Testis (tissue), 3 donors: ENCODE data around the gene BLMH. TPM values are rescaled to one million over a fixed set of nuclear protein-coding genes. Genes with fewer than 3 reads are reported as not detected.
A peak's percentile ranks its signal among the peaks of the same experiment; 100 is the strongest.

Experiments used
- DNase-seq: peaks from one replicate; pipeline ENCODE4 v3.0.0-alpha.2; 2019
- H3K27ac ChIP-seq, 2 donors: fragments of 200-600 bp; sonication (generic); one replicate each; pipeline ENCODE4 v1.5.1; 2019
- H3K27me3 ChIP-seq: fragments of 200-600 bp; sonication (generic); one replicate; pipeline ENCODE4 v1.5.1; 2019
- H3K36me3 ChIP-seq: fragments of 200-600 bp; sonication (generic); one replicate; pipeline ENCODE4 v1.5.1; 2017; ENCODE audit warnings: low read depth; ENCODE audit errors: missing control alignments
- H3K4me1 ChIP-seq: fragments of 200-600 bp; sonication (generic); one replicate; pipeline ENCODE4 v1.5.1; 2019
- H3K4me3 ChIP-seq, 2 donors: fragments of 200-600 bp; sonication (generic); one replicate each; pipeline ENCODE4 v1.5.1; 2017 to 2019
- H3K9me3 ChIP-seq: fragments of 200-600 bp; sonication (generic); one replicate; pipeline ENCODE4 v1.5.1; 2017
- POLR2A ChIP-seq: fragments of 450-650 bp; IDR thresholded peaks from one replicate; pipeline ENCODE4 v1.6.1; 2017; ENCODE audit warnings: antibody characterized with exemption, mild to moderate bottlenecking, moderate library complexity
- WGBS, 2 donors: methylation state at CpG; one replicate each; pipeline ENCODE4 v1.1.5; 2018; 5-methylcytosine and 5-hydroxymethylcytosine counted together
- intact Hi-C: fragments of 100-400 bp; cut with DNase I; formaldehyde crosslinking; loops from one replicate; pipeline ENCODE4 v1.15.1; 2023; ENCODE audit warnings: low total_unique reads
- polyA plus RNA-seq: library from polyadenylated mRNA; stranded (reverse); fragments of 350-450 nt; fragmentation: Illumina TruSeq; extraction: RNeasy Lipid Tissue Mini Kit (QIAGEN cat#74804); gene quantifications from one replicate; pipeline ENCODE4 v1.2.3, GENCODE V29; 2014; ENCODE audit warnings: low read depth, low replicate concordance; ENCODE audit not compliant: insufficient read depth
- total RNA-seq, 2 donors: library from RNA; depleted of rRNA; stranded (reverse); fragments of >200 nt; gene quantifications; one replicate each; pipeline ENCODE4 v1.2.3, GENCODE V29; 2016
- TF ChIP-seq, protein P1 (sequence below), 3 experiments: fragments of 450-650 bp in 2 of 3; fragments of 200-600 bp in 1 of 3; sonication (generic) in 1 of 3; IDR thresholded peaks; one replicate each; pipeline ENCODE4 v1.5.1; 2016 to 2019; ENCODE audit warnings: antibody characterized with exemption in 3 of 3, mild to moderate bottlenecking in 2 of 3, moderate library complexity in 1 of 3

BLMH gene
- total and polyA plus RNA-seq, 3 donors from 2014 or later = 36.4 to 54.9 (median 46.9) TPM

DNA sequence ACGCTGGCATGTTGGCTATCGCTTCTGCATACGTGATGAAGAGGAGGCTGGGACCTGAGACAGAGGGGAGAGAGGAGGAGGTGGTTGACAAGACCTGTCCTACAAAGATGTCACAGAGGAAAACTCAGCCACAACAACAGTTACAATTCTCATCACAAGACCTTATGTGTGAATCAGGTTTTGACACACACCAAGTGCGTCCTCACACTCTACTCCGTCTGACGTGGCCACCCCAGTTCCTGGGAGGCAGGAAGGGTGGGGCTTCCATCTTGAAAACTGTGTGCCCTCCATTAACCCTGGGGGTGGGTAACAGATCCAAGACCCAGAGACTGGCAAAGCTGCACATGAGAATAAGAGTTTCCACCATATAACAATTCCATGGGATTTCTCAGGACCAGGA, 80.4 kb downstream of the BLMH start:
- H3K27me3 ChIP-seq = no peaks in the 10 kb centered on the region
- H3K4me1 ChIP-seq = no peaks in the 10 kb centered on the region
- no peak overlapping the region for H3K4me3 ChIP-seq
- no peak overlapping the region for H3K27ac ChIP-seq
- H3K9me3 ChIP-seq = no peaks in the 10 kb centered on the region
- H3K36me3 ChIP-seq = no peaks in the 10 kb centered on the region
- DNase-seq = no peak
- intact Hi-C loops = no loop called here
- WGBS, 2 donors = 88 to 93% methylated on average over 6 of the region's 6 CpGs
- TF ChIP-seq POLR2A = no peak
- TF ChIP-seq, protein P1, sequence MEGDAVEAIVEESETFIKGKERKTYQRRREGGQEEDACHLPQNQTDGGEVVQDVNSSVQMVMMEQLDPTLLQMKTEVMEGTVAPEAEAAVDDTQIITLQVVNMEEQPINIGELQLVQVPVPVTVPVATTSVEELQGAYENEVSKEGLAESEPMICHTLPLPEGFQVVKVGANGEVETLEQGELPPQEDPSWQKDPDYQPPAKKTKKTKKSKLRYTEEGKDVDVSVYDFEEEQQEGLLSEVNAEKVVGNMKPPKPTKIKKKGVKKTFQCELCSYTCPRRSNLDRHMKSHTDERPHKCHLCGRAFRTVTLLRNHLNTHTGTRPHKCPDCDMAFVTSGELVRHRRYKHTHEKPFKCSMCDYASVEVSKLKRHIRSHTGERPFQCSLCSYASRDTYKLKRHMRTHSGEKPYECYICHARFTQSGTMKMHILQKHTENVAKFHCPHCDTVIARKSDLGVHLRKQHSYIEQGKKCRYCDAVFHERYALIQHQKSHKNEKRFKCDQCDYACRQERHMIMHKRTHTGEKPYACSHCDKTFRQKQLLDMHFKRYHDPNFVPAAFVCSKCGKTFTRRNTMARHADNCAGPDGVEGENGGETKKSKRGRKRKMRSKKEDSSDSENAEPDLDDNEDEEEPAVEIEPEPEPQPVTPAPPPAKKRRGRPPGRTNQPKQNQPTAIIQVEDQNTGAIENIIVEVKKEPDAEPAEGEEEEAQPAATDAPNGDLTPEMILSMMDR (IDR thresholded peaks at IDR 0.05) = no peak

DNA sequence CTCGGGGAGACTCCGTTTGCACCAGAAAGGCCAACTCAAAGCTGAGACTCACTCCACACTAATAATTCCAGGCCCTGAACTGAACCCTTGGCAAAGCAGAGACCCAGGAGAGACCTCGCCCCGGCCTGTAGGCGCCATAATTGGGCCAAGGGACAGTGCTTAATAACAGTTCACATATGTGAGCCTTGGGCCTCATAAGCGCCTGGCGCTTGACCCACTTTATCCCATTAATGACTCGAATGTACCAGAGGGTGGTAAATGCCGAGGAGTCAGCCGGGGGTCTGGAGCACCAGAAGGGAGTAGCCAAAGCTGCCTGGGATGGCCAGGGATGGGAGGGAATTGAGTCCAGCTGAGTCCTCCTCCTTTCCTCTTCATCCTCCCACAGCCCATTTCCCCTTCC, 80.8 kb downstream of the BLMH start:
- Histone ChIP-seq H3K27me3 (no peaks in the 10 kb centered on the region), H3K4me3 (no peak overlapping the region), H3K9me3 (no peaks in the 10 kb centered on the region), H3K27ac (no peak overlapping the region), H3K4me1 (no peaks in the 10 kb centered on the region), H3K36me3 (no peaks in the 10 kb centered on the region)
- intact Hi-C loops = no loop called here
- no peak for TF ChIP-seq POLR2A
- WGBS, 2 donors = 92 to 94% methylated on average over 9 to 10 of the region's 10 CpGs
- no peak for DNase-seq

DNA sequence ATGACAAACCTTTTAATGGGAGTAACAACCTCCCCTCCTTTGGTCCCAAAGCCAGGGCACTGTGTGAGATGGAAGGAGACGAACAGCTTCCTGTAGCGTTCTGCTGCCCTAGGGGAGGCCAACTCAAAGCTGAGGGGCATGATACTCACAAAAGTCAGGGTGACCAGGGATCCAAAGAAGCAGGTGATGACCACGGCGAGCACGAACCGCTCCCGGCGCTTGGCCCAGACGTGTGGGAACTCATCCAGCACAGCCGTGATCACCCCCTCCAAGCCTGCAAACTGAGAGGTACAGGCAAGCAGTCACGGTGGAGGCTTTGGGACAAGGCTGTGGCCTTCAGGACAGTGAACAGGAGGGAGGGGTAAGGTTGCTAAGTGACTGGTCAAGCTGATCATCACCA, 81.4 kb downstream of the BLMH start:
- no peaks in the 10 kb centered on the region for H3K4me1 ChIP-seq
- 90 to 92% methylated on average over 11 of the region's 11 CpGs for WGBS, 2 donors
- H3K27ac ChIP-seq = no peak overlapping the region
- intact Hi-C loops = no loop called here
- TF ChIP-seq POLR2A = no peak
- TF ChIP-seq, protein P1 (IDR thresholded peaks at IDR 0.05) = no peak
- no peak overlapping the region for H3K4me3 ChIP-seq
- no peaks in the 10 kb centered on the region for H3K9me3 ChIP-seq
- no peaks in the 10 kb centered on the region for H3K27me3 ChIP-seq
- H3K36me3 ChIP-seq = no peaks in the 10 kb centered on the region
- DNase-seq = no peak

DNA sequence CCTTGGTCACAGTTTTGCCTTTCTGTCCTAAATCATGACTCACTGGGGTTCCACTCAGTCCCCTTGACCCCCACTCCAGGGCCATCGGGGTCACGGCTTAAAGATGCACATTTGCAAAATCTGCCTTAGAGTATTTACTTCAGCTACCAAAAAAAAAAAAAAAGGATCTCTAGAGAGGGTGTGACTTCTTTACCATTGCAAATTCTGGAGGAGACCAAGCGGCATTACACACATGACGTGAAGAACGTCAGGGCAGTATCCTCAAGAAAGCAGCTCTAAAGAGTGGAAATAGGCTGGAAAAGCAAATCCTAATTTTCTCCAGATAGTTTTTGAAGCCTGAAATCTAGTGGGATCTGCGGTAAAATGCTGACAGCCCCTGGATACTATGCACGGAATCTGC, 81.8 kb downstream of the BLMH start:
- Histone ChIP-seq H3K27me3 (no peaks in the 10 kb centered on the region), H3K9me3 (no peaks in the 10 kb centered on the region)
- WGBS, 2 donors = 87 to 92% methylated on average over 7 of the region's 7 CpGs

DNA sequence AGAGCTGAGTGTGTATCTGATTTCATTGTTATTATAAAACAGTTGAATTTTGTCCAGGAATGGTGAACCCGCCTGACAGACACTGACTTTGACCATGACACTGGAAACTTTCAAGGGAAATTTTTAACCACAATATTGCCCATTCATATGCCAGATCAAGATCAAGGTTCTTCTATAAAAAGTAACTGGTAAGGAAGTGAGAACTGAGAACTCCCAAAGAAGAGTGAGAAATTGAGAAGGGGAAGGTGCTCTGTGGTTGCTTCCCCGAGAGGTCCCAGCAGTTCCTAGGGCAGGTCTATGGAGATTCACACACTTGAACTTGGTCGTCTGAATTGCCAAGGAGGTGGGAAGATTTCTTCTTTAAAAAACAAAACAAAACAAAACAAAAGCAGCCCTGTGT, 83.5 kb downstream of the BLMH start:
- TF ChIP-seq, protein P1 (IDR thresholded peaks at IDR 0.05) = no peak
- no peak for TF ChIP-seq POLR2A
- Histone ChIP-seq H3K27me3 (no peaks in the 10 kb centered on the region), H3K9me3 (no peaks in the 10 kb centered on the region), H3K4me1 (no peaks in the 10 kb centered on the region), H3K4me3 (no peak overlapping the region), H3K27ac (no peak overlapping the region), H3K36me3 (no peaks in the 10 kb centered on the region)
- WGBS, 2 donors = 68 to 71% methylated on average over 3 of the region's 3 CpGs
- DNase-seq = peak; percentile 2
- intact Hi-C loops = no loop called here

More for the DNA sequence above, 81.8 kb downstream of the BLMH start:
- TF ChIP-seq POLR2A = no peak
- TF ChIP-seq, protein P1 (IDR thresholded peaks at IDR 0.05) = no peak
- Histone ChIP-seq H3K36me3 (no peaks in the 10 kb centered on the region), H3K4me3 (no peak overlapping the region), H3K27ac (no peak overlapping the region), H3K4me1 (no peaks in the 10 kb centered on the region)
- no peak for DNase-seq
- intact Hi-C loops = no loop called here
